Stimulated activated CD8-positive, alpha-beta memory T cell treated with anti-CD3 and anti-CD28 coated beads, Interleukin-15, amount 100 ng/mL, for 24 hours (primary cell): ENCODE measurements around the gene ZNHIT3.
"Not testable (repeated sequence)": the region's sequence is repeated elsewhere in the genome, so short reads cannot be mapped to it uniquely, and the experiment has no call there.

ENCODE experiments used
- DNase-seq: peaks from one replicate; pipeline ENCODE4 v3.0.0-alpha.2; 2020; ENCODE audit warnings: low read depth

Gene ZNHIT3

GRCh38 chr17:36486204-36487194, at the start of gene ZNHIT3:
Gene ZNHIT3, plus strand, starts transcription at chr17:36486681. Its CDS starts 19 bp downstream, at chr17:36486700.
- peak; percentile 70 for DNase-seq

GRCh38 chr17:36441792-36442191, 44.7 kb upstream of the ZNHIT3 start:
- not testable (repeated sequence) for DNase-seq

GRCh38 chr17:36443777-36444176, 42.7 kb upstream of the ZNHIT3 start:
- DNase-seq, result no peak

- not testable (repeated sequence) for DNase-seq
These were observed 36.5 kb upstream of the ZNHIT3 start for GRCh38 chr17:36449997-36450396.

GRCh38 chr17:36452888-36453287, 33.6 kb upstream of the ZNHIT3 start:
- not testable (repeated sequence) for DNase-seq

- DNase-seq, result not testable (repeated sequence)
These were observed 28.8 kb upstream of the ZNHIT3 start for GRCh38 chr17:36457701-36458100.

GRCh38 chr17:36459045-36459444, 27.4 kb upstream of the ZNHIT3 start:
- DNase-seq, result no peak

GRCh38 chr17:36459601-36460000, 26.9 kb upstream of the ZNHIT3 start:
- DNase-seq, result no peak

DNA sequence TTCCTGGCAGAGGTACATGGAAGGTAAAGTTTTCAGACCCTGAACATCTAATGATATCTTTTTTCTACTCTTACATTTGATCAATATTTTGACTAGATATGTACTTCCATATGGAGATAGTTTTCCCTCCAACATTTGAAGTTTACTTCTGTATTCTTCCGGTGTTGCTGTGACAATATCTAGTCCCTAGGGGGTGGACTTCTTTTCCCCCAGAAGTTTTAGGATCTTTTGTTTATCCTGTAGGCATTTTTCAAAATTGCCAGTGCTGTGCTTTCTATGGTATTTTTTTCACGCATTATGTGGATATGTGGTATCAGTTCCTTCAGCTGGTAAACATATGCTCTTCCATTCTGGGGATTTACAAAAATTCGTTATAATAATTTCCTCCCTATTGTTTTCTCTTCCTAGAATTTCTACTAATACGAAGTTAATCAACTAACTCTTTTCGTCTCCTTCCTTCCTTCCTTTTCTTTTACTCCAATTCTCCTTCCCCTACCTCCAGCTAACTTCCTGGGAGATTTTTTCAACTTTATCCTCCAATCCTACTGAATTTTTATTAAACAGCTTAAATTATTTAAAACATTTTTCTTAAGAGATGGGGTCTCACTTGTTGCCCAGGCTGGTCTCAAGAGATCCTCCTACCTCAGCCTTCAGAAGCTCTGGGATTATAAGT, 26.1 kb upstream of the ZNHIT3 start:
- DNase-seq, result no peak

DNA sequence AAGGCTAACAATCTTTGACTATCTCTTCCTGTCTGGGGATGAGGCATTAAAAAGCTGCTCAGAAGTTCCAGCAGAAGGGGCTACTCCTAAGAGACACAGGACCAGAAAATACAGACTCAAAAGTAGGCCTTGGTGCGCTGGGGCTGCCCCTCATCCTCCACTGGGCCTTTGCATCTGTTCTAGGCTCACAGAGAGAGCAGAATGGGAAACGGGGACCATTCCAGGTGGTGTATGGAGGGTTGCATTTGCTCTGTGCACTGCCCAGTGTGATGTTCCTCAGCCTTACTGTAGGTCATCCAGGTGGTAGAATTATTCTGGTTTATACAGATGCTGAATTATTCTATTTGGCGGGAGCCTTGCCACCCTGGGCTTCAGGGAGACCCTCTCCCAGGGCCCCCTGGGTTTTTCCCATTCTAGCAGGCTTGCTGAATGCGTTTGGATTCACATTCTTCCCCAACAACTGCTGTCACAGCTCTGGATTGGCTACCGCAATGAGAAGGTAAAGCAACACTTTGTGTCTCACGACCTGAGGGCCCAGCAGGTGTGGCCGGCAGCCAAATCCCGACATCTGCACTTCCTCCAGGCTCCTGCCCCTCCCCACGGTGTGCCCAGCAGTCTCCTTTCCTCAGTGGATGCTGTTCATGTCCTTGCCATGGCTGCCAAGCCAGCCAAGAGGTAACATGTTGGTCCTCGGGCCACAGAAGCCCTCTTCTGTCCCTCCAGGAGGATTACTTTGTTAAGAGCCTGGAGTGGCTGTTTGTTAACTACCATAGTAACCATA, 25.0 kb upstream of the ZNHIT3 start:
- no peak for DNase-seq

GRCh38 chr17:36463916-36464764, 22.3 kb upstream of the ZNHIT3 start:
- peak; percentile 19 for DNase-seq

DNA sequence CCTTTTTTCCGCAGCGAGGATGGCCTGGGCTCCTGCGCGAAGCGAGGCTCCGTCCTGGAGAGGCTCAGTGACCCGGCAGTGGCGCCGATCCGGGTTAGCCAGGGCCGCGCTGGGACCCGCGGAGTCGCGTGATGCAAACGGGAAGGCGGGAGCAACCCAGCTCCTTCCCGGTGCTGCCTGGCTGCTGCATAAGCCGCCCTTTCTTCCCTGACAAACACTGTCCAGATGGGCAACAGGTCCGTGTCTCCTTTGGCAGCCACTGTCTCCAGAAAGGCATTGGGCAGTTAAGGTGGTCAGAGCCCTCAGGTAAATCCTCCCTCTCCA, 21.8 kb upstream of the ZNHIT3 start:
- DNase-seq, result no peak

DNA sequence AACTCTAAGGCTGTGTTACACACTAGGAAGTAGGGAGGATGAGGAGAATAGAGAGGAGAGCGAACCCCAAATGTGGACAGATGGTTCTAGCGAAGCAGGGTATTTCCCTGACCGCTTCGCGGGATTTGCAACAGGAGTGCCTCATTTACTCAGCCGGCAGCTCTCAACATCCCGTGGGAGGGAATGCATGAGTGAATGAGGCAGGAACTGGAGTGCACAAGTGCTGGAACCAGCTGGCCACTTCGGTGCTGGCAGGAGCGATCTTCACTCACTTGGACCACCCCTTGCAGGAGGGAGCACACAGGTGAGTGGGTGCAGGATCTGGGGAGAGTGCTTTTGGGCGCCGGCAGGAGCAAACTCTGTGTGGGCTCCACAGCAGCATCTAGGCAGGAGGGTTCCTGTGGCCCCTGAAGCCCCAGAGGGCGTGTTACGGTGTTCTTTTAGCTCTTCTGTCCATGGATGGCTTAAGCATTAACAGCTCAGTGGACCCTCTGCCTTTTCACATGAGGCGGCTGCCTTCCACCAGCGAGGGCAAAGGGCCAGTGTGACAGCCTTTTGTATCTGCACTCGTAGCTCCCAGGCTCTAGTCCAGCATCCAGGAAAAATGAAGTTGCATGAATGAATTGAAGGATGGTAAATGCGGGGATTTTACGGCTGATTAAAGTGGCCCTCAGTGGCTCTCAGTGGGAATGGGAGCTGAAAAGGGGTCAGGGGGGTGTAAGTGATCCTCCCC, 17.4 kb upstream of the ZNHIT3 start:
- no peak for DNase-seq

- no peak for DNase-seq
These were observed 16.7 kb upstream of the ZNHIT3 start for GRCh38 chr17:36469733-36470132.

DNA sequence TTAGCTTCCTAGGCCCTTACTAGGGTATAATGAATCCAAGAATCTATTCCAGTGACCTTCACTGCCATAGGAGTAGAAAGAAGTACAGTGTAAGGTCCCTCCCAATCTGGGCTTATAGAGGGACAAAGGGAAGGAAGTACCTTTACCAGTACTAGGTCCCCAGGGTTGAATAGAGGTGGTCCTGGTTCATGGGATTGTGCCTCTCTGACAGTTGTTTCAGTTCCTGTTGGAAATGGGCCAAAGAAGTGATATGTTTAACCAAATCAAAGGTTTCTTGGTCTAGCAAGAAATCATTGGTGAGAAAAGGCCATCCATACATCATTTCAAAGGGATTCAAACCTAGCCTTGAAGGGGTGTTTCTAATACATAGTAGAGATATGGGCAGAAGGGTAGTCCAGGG, 16.0 kb upstream of the ZNHIT3 start:
- DNase-seq, result no peak

DNA sequence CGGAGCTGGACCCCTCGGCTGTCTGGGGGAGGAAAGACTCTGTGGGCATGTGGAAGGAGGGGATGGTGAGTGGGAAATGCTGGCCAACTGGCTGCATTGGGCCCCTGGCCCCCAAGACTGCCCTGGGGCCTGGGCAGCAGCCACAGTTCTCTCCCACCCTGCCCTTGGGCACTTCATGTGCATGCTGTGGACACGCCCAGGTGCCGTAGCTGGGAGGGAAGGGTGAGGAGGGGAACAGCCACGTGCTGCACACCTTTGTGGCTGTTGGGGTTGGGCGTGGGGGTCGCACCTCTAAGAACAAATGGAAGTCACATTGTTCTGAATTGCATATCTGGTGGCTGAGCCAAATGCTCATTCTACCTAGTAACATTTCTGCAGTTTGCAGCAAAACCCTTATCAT, 11.9 kb upstream of the ZNHIT3 start:
- DNase-seq, result no peak

DNA sequence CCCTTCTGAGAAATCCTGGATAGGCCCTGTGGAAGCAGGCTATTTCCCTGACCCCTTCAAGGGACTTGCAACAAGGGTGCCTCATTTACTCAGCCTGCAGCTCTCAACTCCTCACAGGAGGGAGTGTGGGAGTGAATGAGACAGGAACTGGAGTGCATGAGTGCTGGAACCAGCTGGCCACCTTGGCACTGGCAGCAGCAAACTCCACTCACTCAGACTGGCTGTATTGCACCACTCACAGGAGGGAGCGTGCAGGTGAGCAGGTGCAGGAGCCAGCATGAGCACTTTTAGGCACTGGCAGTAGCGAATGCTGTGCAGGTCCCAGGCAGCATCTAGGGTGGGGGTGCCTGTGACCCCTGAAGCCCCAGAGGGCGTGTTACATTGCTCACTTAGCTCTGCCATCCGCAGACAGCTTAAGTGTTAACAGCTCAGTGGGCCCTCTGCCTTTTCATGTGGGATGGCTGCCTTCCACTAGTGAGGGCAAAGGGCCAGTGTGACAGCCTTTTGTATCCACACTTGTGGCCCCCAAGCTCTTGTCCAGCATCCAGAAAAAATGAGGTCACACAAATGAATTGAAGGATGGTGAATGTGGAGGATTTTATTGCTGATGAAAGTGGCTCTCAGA, 11.0 kb upstream of the ZNHIT3 start:
- no peak for DNase-seq

- DNase-seq, result no peak
These were observed 4.7 kb upstream of the ZNHIT3 start for GRCh38 chr17:36481829-36482228.

DNA sequence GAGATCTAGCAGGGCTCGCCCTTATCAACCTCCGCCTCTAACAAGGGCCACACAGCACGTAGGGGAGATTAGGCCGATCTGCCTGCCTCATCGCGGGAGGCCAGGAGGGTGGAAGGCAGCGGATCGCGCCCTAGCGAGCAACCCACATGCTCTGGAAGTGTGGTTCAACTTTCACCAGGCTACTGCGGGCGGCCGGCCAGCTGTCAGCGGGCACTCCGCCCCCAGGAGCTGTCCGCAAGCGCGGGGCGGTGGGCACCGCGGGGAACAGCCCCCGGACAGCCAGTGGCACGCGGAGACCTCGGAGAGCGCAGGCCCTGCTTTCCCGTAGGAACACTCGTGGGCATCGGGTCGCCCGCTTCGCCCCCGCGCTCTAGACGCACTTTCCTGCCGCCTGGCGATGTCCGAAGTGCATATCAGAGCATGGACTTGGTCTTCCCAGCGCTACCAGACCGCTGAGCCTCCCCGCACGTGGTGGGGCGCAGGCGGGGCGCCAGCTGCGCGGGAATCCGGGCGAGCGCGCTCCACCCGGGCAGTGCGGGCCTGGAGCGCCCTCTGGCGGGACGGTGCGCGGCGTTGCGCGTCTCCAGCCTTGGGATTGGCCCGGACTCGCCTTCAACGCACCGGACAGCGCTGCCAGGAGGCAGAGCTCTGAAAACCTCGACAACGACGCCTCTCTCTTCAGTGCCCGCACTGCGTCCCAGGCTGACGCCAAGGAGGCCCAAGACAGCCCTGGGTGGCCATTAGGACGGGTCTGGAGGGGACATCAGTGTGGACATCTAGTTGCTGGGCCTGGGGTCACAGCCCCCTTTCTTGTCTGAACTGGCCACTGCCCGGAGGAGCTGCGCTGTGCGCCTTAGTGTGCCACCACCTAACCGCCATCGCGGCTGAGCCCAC, 3.6 kb upstream of the ZNHIT3 start:
- peak; percentile 83 for DNase-seq
